ENCODE results near the gene TMEM187.

The TMEM187 gene

GRCh38 chrX:154006947-154007346 lies 34.4 kb downstream of the TMEM187 start:
- TF ChIP-seq CTCF (IDR thresholded peaks at IDR 0.05), result no peak

- TF ChIP-seq CTCF (IDR thresholded peaks at IDR 0.05), result no peak
Measured at GRCh38 chrX:154008521-154008920, 36.0 kb downstream of the TMEM187 start.

- no peak for TF ChIP-seq CTCF (IDR thresholded peaks at IDR 0.05)
Measured at GRCh38 chrX:154010330-154011087, 38.0 kb downstream of the TMEM187 start.

GRCh38 chrX:154011376-154012335 lies 39.1 kb downstream of the TMEM187 start:
- TF ChIP-seq CTCF (IDR thresholded peaks at IDR 0.05), result no peak

- no peak for TF ChIP-seq CTCF (IDR thresholded peaks at IDR 0.05)
Measured at GRCh38 chrX:154012336-154012991, 39.9 kb downstream of the TMEM187 start.

- no peak for TF ChIP-seq CTCF (IDR thresholded peaks at IDR 0.05)
Measured at GRCh38 chrX:154013001-154013421, 40.5 kb downstream of the TMEM187 start.

GRCh38 chrX:154013614-154014360 lies 41.2 kb downstream of the TMEM187 start:
- TF ChIP-seq CTCF (IDR thresholded peaks at IDR 0.05), result peak; percentile 78
